Neuronal stem cell (in vitro differentiated cells): ENCODE data around the gene UBXN10.
"Not testable (repeated sequence)": the region's sequence is repeated elsewhere in the genome, so short reads cannot be mapped to it uniquely, and the experiment has no call there.

Experiments
- DNase-seq: peaks from one replicate; pipeline ENCODE4 v3.0.0-alpha.2; 2013; ENCODE audit warnings: low spot score
- H2AFZ ChIP-seq: one replicate; pipeline ENCODE4 v1.6.1; 2013; ENCODE audit warnings: mild to moderate bottlenecking, low read length, inconsistent platforms
- H2AK5ac ChIP-seq: 2 replicates; pipeline ENCODE4 v1.6.1; 2013; ENCODE audit warnings: low read depth, mild to moderate bottlenecking, inconsistent platforms, low read length, moderate library complexity, mixed read lengths
- H2BK120ac ChIP-seq: 2 replicates; pipeline ENCODE4 v1.6.1; 2013; ENCODE audit warnings: low read depth, mild to moderate bottlenecking, inconsistent platforms, low read length, moderate library complexity, mixed read lengths
- H2BK12ac ChIP-seq: one replicate; pipeline ENCODE4 v1.6.1; 2013; ENCODE audit warnings: low read length, inconsistent platforms
- H2BK15ac ChIP-seq: 2 replicates; pipeline ENCODE4 v1.6.1; 2013; ENCODE audit warnings: mild to moderate bottlenecking, low read length, inconsistent platforms, mixed read lengths
- H2BK5ac ChIP-seq: one replicate; pipeline ENCODE4 v1.6.1; 2013; ENCODE audit warnings: inconsistent platforms, mild to moderate bottlenecking, low read length, moderate library complexity
- H3K14ac ChIP-seq: one replicate; pipeline ENCODE4 v1.6.1; 2013; ENCODE audit warnings: low read length, inconsistent platforms
- H3K18ac ChIP-seq: 2 replicates; pipeline ENCODE4 v1.6.1; 2013; ENCODE audit warnings: low read length, inconsistent platforms
- H3K23ac ChIP-seq: 2 replicates; pipeline ENCODE4 v1.6.1; 2013; ENCODE audit warnings: low read depth, mild to moderate bottlenecking, mixed read lengths, low read length, inconsistent platforms; ENCODE audit not compliant: poor library complexity
- H3K27ac ChIP-seq: replicated peaks from 3 replicates; pipeline ENCODE4 v1.5.1; 2013; ENCODE audit warnings: low read length, inconsistent platforms
- H3K27me3 ChIP-seq, 3 experiments: 2 replicates each; pipeline ENCODE4 v1.6.1; 2013; ENCODE audit warnings: low read length in 3 of 3, mild to moderate bottlenecking in 2 of 3, inconsistent platforms in 1 of 3, low read depth in 1 of 3, mixed read lengths in 1 of 3, moderate library complexity in 1 of 3; ENCODE audit not compliant: control insufficient read depth in 3 of 3, insufficient read depth in 3 of 3
- H3K36me3 ChIP-seq, 2 donors: replicated peaks in 1 of 2; 2 replicates each; pipeline ENCODE4 v1.6.1; 2013; ENCODE audit warnings: low read length in 2 of 2; ENCODE audit not compliant: control insufficient read depth in 2 of 2, insufficient read depth in 2 of 2
- H3K4ac ChIP-seq: 2 replicates; pipeline ENCODE4 v1.6.1; 2013; ENCODE audit warnings: inconsistent platforms, mild to moderate bottlenecking, low read length, moderate library complexity
- H3K4me1 ChIP-seq, 2 donors: 1 replicate in 1 of 2; 2 replicates in 1 of 2; pipeline ENCODE4 v1.6.1; 2013; ENCODE audit warnings: low read length in 2 of 2, low read depth in 1 of 2; ENCODE audit not compliant: control insufficient read depth in 2 of 2, insufficient read depth in 1 of 2
- H3K4me2 ChIP-seq: one replicate; pipeline ENCODE4 v1.6.1; 2013; ENCODE audit warnings: mild to moderate bottlenecking, low read length, inconsistent platforms; ENCODE audit not compliant: insufficient read depth, poor library complexity, severe bottlenecking
- H3K4me3 ChIP-seq, 2 donors: 2 replicates each; pipeline ENCODE4 v1.5.1; 2013; ENCODE audit warnings: low read length in 2 of 2, mild to moderate bottlenecking in 2 of 2, inconsistent platforms in 1 of 2, moderate library complexity in 1 of 2
- H3K79me1 ChIP-seq: one replicate; pipeline ENCODE4 v1.6.1; 2013; ENCODE audit warnings: low read depth, mild to moderate bottlenecking, inconsistent platforms, low read length, moderate library complexity
- H3K9ac ChIP-seq: one replicate; pipeline ENCODE4 v1.6.1; 2013; ENCODE audit warnings: mild to moderate bottlenecking, low read depth, low read length, inconsistent platforms; ENCODE audit not compliant: poor library complexity
- H3K9me3 ChIP-seq, 2 donors: replicated peaks in 1 of 2; 2 replicates each; pipeline versions ENCODE3 to v1.6.1; 2013; ENCODE audit warnings: low read length in 2 of 2, mild to moderate bottlenecking in 2 of 2, inconsistent platforms in 1 of 2, low read depth in 1 of 2, mixed read lengths in 1 of 2, moderate library complexity in 1 of 2; ENCODE audit not compliant: control insufficient read depth in 2 of 2, insufficient read depth in 1 of 2
- H4K8ac ChIP-seq: one replicate; pipeline ENCODE4 v1.6.1; 2013; ENCODE audit warnings: low read depth, mild to moderate bottlenecking, inconsistent platforms, low read length, moderate library complexity
- H4K91ac ChIP-seq: one replicate; pipeline ENCODE4 v1.6.1; 2013; ENCODE audit warnings: low read length, low read depth, mild to moderate bottlenecking, inconsistent platforms; ENCODE audit not compliant: poor library complexity
- WGBS, 2 donors: extraction: QIAGEN DNeasy Blood & Tissue Kit; methylation state at CpG; one replicate each; pipeline ENCODE4 v1.1.7; 2013; ENCODE audit warnings: missing lambda C conversion rate in 2 of 2, mixed read lengths in 1 of 2; ENCODE audit not compliant: insufficient read length in 2 of 2, insufficient replicate concordance in 1 of 2; ENCODE audit errors: extremely low coverage in 2 of 2; 5-methylcytosine and 5-hydroxymethylcytosine counted together

The UBXN10 gene

DNA sequence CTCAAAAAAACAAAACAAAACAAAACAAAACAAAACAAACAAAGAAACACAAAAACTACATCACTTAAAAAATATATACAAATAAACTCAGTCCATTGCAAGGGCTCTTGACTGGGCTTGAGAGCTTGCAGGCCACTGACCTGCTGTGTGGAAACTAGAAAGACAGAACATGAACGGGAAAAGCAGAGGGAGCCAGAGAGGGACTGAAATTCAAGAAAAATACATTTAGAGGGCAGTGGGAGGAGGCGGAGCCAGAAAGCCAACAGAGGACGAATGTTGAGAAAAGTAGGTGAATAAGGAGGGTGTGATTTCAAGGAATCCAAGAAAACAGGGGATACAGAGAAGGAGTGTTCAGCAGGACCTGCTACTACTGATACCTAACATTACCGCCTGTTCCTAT lies 41.8 kb downstream of the UBXN10 start:
- H3K79me1 ChIP-seq = no peaks in the 10 kb centered on the region
- H4K8ac ChIP-seq = no peak overlapping the region
- no peak overlapping the region for H3K4me2 ChIP-seq
- H3K27me3 ChIP-seq = peaks cover 0 to 23% (median 9%) of the 10 kb centered on the region in 3 experiments
- H3K18ac ChIP-seq = no peak overlapping the region
- no CpG with 5 or more reads among the region's 4 CpGs for WGBS, 2 donors
- H3K23ac ChIP-seq = no peak overlapping the region
- DNase-seq = no peak
- no peak overlapping the region for H2BK5ac ChIP-seq
- H3K9ac ChIP-seq = no peak overlapping the region
- no peak overlapping the region for H3K4me3 ChIP-seq
- no peak overlapping the region for H3K27ac ChIP-seq
- no peak overlapping the region for H4K91ac ChIP-seq
- no peak overlapping the region for H2BK120ac ChIP-seq
- H2BK15ac ChIP-seq = no peak overlapping the region
- no peak overlapping the region for H3K4ac ChIP-seq
- no peak overlapping the region for H3K14ac ChIP-seq
- no peak overlapping the region for H2BK12ac ChIP-seq
- H2AFZ ChIP-seq = no peak overlapping the region
- no peaks in the 10 kb centered on the region for H3K36me3 ChIP-seq
- H2AK5ac ChIP-seq = no peak overlapping the region
- H3K9me3 ChIP-seq = no peaks in the 10 kb centered on the region
- peaks cover 0 to 3% of the 10 kb centered on the region in 2 donors for H3K4me1 ChIP-seq

DNA sequence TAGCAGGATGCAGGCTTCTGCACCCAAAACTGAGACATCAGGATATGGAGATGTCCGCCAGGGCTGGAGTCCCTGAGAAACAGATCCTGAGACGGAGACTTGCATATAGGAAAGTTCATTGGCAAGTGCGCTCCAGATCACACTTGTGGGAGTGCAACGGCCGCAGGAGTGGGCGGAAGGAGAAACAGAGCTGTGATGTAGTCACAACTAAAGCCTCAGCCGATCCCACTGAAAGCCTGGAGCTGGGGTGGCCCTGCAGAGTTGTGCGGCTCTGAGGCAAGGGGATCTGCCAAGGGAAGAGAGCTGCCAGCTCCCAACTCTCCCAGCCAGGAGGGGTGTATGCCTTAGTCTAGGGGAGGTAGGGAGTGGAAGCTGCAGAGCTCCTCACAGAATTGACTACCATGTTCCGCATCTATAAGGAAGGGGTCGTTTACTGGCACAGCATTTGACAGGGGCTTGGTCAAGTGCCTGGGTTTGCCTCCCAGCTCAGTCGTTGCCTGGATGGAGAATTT lies 42.5 kb downstream of the UBXN10 start:
- no peaks in the 10 kb centered on the region for H3K36me3 ChIP-seq
- no peak overlapping the region for H3K4ac ChIP-seq
- H3K4me3 ChIP-seq = no peak overlapping the region
- no peak overlapping the region for H3K18ac ChIP-seq
- H3K9me3 ChIP-seq = no peaks in the 10 kb centered on the region
- no peak overlapping the region for H2AK5ac ChIP-seq
- H2BK120ac ChIP-seq = no peak overlapping the region
- H3K79me1 ChIP-seq = no peaks in the 10 kb centered on the region
- H3K4me1 ChIP-seq = peaks cover 0 to 1% of the 10 kb centered on the region in 2 donors
- no CpG with 5 or more reads among the region's 11 CpGs for WGBS, 2 donors
- no peak overlapping the region for H2BK12ac ChIP-seq
- no peak overlapping the region for H3K23ac ChIP-seq
- no peak overlapping the region for H4K91ac ChIP-seq
- H3K14ac ChIP-seq = no peak overlapping the region
- DNase-seq = no peak
- H3K9ac ChIP-seq = no peak overlapping the region
- peaks cover 0 to 23% (median 4%) of the 10 kb centered on the region in 3 experiments for H3K27me3 ChIP-seq
- no peak overlapping the region for H3K4me2 ChIP-seq
- no peak overlapping the region for H2AFZ ChIP-seq
- no peak overlapping the region for H2BK5ac ChIP-seq
- H4K8ac ChIP-seq = no peak overlapping the region
- H3K27ac ChIP-seq = no peak overlapping the region
- H2BK15ac ChIP-seq = no peak overlapping the region

DNA sequence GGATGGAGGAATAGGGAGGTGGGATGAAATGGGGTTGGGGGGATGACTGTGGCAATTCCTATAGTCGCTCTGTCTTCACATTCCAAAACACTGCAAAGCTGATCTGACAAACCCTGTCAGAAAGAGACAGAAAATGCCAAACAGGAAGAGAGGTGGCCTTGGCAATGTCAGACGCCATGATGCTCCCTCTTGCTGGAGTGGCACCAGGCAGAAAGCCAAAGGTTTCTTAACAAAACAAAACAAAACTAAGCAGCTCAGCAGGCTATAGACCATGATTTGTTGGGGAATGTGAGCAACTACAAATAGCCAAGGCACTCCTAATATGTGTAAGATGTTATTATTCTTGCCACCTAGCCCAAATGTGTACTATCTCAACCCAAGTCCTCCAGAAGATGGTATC lies 43.3 kb downstream of the UBXN10 start:
- no peak overlapping the region for H4K8ac ChIP-seq
- no peaks in the 10 kb centered on the region for H3K79me1 ChIP-seq
- no peak overlapping the region for H2AFZ ChIP-seq
- WGBS, 2 donors = no CpG with 5 or more reads among the region's 2 CpGs
- no peaks in the 10 kb centered on the region for H3K36me3 ChIP-seq
- no peak overlapping the region for H3K4me2 ChIP-seq
- H2BK15ac ChIP-seq = no peak overlapping the region
- H3K23ac ChIP-seq = no peak overlapping the region
- H3K14ac ChIP-seq = no peak overlapping the region
- H2AK5ac ChIP-seq = no peak overlapping the region
- DNase-seq = no peak
- H3K4ac ChIP-seq = no peak overlapping the region
- H3K9ac ChIP-seq = no peak overlapping the region
- H3K27ac ChIP-seq = no peak overlapping the region
- H3K9me3 ChIP-seq = no peaks in the 10 kb centered on the region
- H3K4me3 ChIP-seq = no peak overlapping the region
- peaks cover 0 to 23% (median 0%) of the 10 kb centered on the region in 3 experiments for H3K27me3 ChIP-seq
- H2BK5ac ChIP-seq = no peak overlapping the region
- no peak overlapping the region for H3K18ac ChIP-seq
- H2BK120ac ChIP-seq = no peak overlapping the region
- no peak overlapping the region for H4K91ac ChIP-seq
- H2BK12ac ChIP-seq = no peak overlapping the region
- H3K4me1 ChIP-seq = peaks cover 0 to 3% of the 10 kb centered on the region in 2 donors

DNA sequence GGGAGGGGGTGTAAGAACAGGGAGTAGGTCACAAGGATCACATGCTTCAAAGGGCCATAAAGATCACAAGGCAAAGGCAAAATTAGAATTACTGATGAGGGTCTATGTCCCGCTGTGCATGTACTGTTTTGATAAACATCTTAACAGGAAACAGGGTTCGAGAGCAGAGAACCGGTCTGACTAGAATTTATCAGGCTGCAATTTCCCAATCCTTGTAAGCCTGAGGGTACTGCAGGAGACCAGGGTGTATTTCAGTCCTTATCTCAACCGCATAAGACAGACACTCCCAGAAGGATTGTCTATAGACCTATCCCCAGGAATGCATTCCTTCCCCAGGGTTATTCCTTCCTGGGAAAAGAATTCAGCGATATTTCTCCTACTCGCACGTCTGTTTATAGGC lies 46.7 kb downstream of the UBXN10 start:
- H3K18ac ChIP-seq, H4K8ac ChIP-seq, H4K91ac ChIP-seq, H3K4me3 ChIP-seq, H3K4me2 ChIP-seq, H3K27ac ChIP-seq, H3K9ac ChIP-seq, H3K9me3 ChIP-seq, H3K23ac ChIP-seq, H3K79me1 ChIP-seq, H3K36me3 ChIP-seq, H2BK15ac ChIP-seq, H3K4ac ChIP-seq, H2BK120ac ChIP-seq, H3K14ac ChIP-seq, H2AK5ac ChIP-seq, H2BK12ac ChIP-seq, DNase-seq, H2AFZ ChIP-seq, H3K4me1 ChIP-seq, H2BK5ac ChIP-seq: not testable (repeated sequence)
- peaks cover 0 to 17% (median 0%) of the 10 kb centered on the region in 3 experiments for H3K27me3 ChIP-seq
- WGBS, 2 donors = no CpG with 5 or more reads among the region's 7 CpGs
